Hepatocyte (in vitro differentiated cells): ENCODE results near the gene SOD2. TPM values are rescaled to one million over a fixed set of nuclear protein-coding genes. Genes with fewer than 3 reads are reported as not detected.

Source experiments
- DNase-seq: peaks from one replicate; pipeline ENCODE4 v3.0.0-alpha.2; 2016; ENCODE audit warnings: low spot score
- H2AFZ ChIP-seq: fragments of 200-600 bp; sonication (generic); 2 replicates; pipeline ENCODE4 v1.6.0; 2016; ENCODE audit warnings: antibody characterized with exemption, mild to moderate bottlenecking
- H3K27ac ChIP-seq: fragments of 200-600 bp; sonication (generic); 2 replicates; pipeline ENCODE4 v1.5.1; 2016; ENCODE audit warnings: mild to moderate bottlenecking
- H3K27me3 ChIP-seq: fragments of 200-600 bp; sonication (generic); 2 replicates; pipeline ENCODE4 v1.6.1; 2016
- H3K36me3 ChIP-seq: fragments of 200-600 bp; sonication (generic); replicated peaks from 2 replicates; pipeline ENCODE4 v1.5.1; 2016; ENCODE audit warnings: low read depth; ENCODE audit not compliant: insufficient read depth
- H3K4me1 ChIP-seq: fragments of 200-600 bp; sonication (generic); 2 replicates; pipeline ENCODE4 v1.5.1; 2016; ENCODE audit warnings: mild to moderate bottlenecking, moderate library complexity; ENCODE audit not compliant: insufficient read depth
- H3K4me2 ChIP-seq: fragments of 200-600 bp; sonication (generic); 2 replicates; pipeline ENCODE4 v1.6.0; 2016
- H3K4me3 ChIP-seq: fragments of 200-600 bp; sonication (generic); 2 replicates; pipeline ENCODE4 v1.5.1; 2016; ENCODE audit warnings: mild to moderate bottlenecking
- H3K79me2 ChIP-seq: fragments of 200-600 bp; sonication (generic); 2 replicates; pipeline ENCODE4 v1.6.0; 2017; ENCODE audit warnings: mild to moderate bottlenecking
- H3K9me2 ChIP-seq: fragments of 200-600 bp; sonication (generic); replicated peaks from 2 replicates; pipeline ENCODE4 v1.6.0; 2017; ENCODE audit warnings: mild to moderate bottlenecking; ENCODE audit not compliant: insufficient read depth
- H3K9me3 ChIP-seq: fragments of 200-600 bp; sonication (generic); 2 replicates; pipeline ENCODE4 v1.5.1; 2016; ENCODE audit warnings: low read depth, mild to moderate bottlenecking
- H4K20me1 ChIP-seq: fragments of 200-600 bp; sonication (generic); 2 replicates; pipeline ENCODE4 v1.6.0; 2016; ENCODE audit warnings: mild to moderate bottlenecking; ENCODE audit not compliant: insufficient read depth, poor library complexity, severe bottlenecking
- EZH2 ChIP-seq: fragments of 200-600 bp; sonication (generic); IDR thresholded peaks from 2 replicates; pipeline ENCODE4 v1.6.1; 2016; ENCODE audit warnings: antibody characterized with exemption, mild to moderate bottlenecking, borderline replicate concordance
- EZH2phosphoT487 ChIP-seq: fragments of 200-600 bp; sonication (generic); IDR thresholded peaks from one replicate; pipeline ENCODE4 v1.6.1; 2018; ENCODE audit warnings: antibody characterized with exemption, mild to moderate bottlenecking, low read depth, moderate library complexity; ENCODE audit not compliant: unreplicated experiment, severe bottlenecking
- WGBS: methylation state at CpG from one replicate; pipeline ENCODE4 v1.1.6; 2016; ENCODE audit warnings: low lambda C conversion rate; ENCODE audit errors: missing lambda C conversion rate; 5-methylcytosine and 5-hydroxymethylcytosine counted together
- polyA plus RNA-seq: library from polyadenylated mRNA; unstranded; fragments of >200 nt; fragmentation: Nextera tagmentation; extraction: Ambion mirVana; gene quantifications from 2 replicates; pipeline ENCODE4 v1.2.1, GENCODE V29; 2016
- total RNA-seq: library from RNA; depleted of rRNA; stranded (reverse); fragments of >200 nt; gene quantifications from 2 replicates; pipeline ENCODE4 v1.2.3, GENCODE V29; 2014
- TF ChIP-seq, protein P1 (sequence below): fragments of 200-600 bp; sonication (generic); IDR thresholded peaks from 2 replicates; pipeline ENCODE4 v1.5.1; 2016; ENCODE audit warnings: antibody characterized with exemption, mild to moderate bottlenecking; ENCODE audit not compliant: poor library complexity

Gene SOD2
- total and polyA plus RNA-seq, 2 experiments from 2014 or later: 138 to 264 TPM

DNA sequence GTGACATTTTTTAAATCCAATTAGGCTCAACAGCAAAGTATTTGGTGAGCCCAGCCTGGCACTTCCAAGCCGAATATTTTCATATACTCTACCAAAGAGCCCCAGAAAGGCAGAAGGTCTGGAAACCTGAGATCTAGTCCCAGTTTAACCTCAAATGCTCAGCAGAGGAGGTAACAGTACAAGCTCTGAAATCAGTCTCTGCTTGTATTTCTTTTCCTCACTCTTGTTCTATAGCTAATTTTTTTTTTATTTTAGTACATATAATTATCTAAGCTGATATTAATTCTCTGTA lies 9.1 kb downstream of the SOD2 start:
- TF ChIP-seq, protein P1, sequence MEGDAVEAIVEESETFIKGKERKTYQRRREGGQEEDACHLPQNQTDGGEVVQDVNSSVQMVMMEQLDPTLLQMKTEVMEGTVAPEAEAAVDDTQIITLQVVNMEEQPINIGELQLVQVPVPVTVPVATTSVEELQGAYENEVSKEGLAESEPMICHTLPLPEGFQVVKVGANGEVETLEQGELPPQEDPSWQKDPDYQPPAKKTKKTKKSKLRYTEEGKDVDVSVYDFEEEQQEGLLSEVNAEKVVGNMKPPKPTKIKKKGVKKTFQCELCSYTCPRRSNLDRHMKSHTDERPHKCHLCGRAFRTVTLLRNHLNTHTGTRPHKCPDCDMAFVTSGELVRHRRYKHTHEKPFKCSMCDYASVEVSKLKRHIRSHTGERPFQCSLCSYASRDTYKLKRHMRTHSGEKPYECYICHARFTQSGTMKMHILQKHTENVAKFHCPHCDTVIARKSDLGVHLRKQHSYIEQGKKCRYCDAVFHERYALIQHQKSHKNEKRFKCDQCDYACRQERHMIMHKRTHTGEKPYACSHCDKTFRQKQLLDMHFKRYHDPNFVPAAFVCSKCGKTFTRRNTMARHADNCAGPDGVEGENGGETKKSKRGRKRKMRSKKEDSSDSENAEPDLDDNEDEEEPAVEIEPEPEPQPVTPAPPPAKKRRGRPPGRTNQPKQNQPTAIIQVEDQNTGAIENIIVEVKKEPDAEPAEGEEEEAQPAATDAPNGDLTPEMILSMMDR: no peak
- TF ChIP-seq EZH2phosphoT487 (no peak), EZH2 (no peak)
- Histone ChIP-seq H2AFZ (no peak overlapping the region), H3K79me2 (peaks cover 28% of the 10 kb centered on the region), H3K9me3 (no peaks in the 10 kb centered on the region), H3K4me3 (no peak overlapping the region), H3K36me3 (no peaks in the 10 kb centered on the region), H3K9me2 (no peaks in the 10 kb centered on the region), H3K4me1 (no peaks in the 10 kb centered on the region), H3K4me2 (no peak overlapping the region), H3K27me3 (no peaks in the 10 kb centered on the region), H4K20me1 (no peaks in the 10 kb centered on the region), H3K27ac (no peak overlapping the region)
- no peak for DNase-seq
- WGBS: 100% methylated on average over 1 of the region's 1 CpG

DNA sequence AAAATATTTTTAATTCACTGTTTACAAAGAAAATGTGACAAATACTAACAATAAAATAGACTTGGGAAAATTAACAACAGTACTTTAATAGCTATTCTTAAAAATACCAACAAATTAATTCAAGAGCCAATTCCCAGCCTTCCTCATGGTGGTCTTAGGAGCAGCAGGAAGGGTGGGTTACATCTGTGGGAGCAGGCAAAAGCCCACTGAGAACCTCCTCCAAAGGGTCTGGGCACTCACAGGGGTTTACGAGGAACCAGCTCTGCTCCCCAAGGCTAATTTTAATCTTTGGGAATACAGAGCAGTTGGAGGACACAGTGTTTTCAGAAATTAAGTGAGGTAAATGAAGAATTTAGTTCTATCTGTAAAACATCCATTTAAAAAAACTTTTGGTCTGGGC lies 10.2 kb downstream of the SOD2 start:
- no peaks in the 10 kb centered on the region for H4K20me1 ChIP-seq
- no peaks in the 10 kb centered on the region for H3K9me3 ChIP-seq
- WGBS: 94% methylated on average over 1 of the region's 1 CpG
- H3K79me2 ChIP-seq: peaks cover 17% of the 10 kb centered on the region
- H3K36me3 ChIP-seq: no peaks in the 10 kb centered on the region
- no peak overlapping the region for H2AFZ ChIP-seq
- H3K4me3 ChIP-seq: no peak overlapping the region
- no peaks in the 10 kb centered on the region for H3K27me3 ChIP-seq
- no peaks in the 10 kb centered on the region for H3K4me1 ChIP-seq
- no peaks in the 10 kb centered on the region for H3K9me2 ChIP-seq
- TF ChIP-seq EZH2phosphoT487 (no peak), EZH2 (no peak)
- TF ChIP-seq, protein P1: no peak
- H3K4me2 ChIP-seq: no peak overlapping the region
- no peak overlapping the region for H3K27ac ChIP-seq
- no peak for DNase-seq

DNA sequence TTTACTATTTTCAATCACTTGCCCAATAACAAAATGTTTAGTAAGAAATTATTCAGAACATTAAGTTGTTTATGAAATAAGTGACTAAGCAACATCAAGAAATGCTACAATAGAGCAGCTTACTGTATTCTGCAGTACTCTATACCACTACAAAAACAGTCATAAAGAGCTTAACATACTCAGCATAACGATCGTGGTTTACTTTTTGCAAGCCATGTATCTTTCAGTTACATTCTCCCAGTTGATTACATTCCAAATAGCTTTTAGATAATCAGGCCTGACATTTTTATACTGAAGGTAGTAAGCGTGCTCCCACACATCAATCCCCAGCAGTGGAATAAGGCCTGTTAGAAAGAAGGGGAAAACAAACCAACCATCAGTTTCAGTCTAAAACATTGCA lies 10.7 kb downstream of the SOD2 start:
- Histone ChIP-seq H4K20me1 (no peaks in the 10 kb centered on the region), H3K4me1 (no peaks in the 10 kb centered on the region), H3K4me2 (no peak overlapping the region), H3K27me3 (no peaks in the 10 kb centered on the region), H2AFZ (no peak overlapping the region), H3K36me3 (no peaks in the 10 kb centered on the region), H3K27ac (no peak overlapping the region), H3K9me3 (no peaks in the 10 kb centered on the region), H3K9me2 (no peaks in the 10 kb centered on the region), H3K4me3 (no peak overlapping the region), H3K79me2 (peaks cover 11% of the 10 kb centered on the region)
- TF ChIP-seq, protein P1: no peak
- TF ChIP-seq EZH2: no peak
- no peak for TF ChIP-seq EZH2phosphoT487
- DNase-seq: no peak
- 75% methylated on average over 3 of the region's 3 CpGs for WGBS
